GM21737 (cell line): Measurements from ENCODE around the gene TEKT2.

Source experiments
- ATAC-seq: cut with Tn5 transposase; IDR thresholded peaks from one replicate; pipeline ENCODE4 v1.9.1; 2021; ENCODE audit warnings: mild to moderate bottlenecking, moderate library complexity; ENCODE audit not compliant: unreplicated experiment

TEKT2 gene

DNA sequence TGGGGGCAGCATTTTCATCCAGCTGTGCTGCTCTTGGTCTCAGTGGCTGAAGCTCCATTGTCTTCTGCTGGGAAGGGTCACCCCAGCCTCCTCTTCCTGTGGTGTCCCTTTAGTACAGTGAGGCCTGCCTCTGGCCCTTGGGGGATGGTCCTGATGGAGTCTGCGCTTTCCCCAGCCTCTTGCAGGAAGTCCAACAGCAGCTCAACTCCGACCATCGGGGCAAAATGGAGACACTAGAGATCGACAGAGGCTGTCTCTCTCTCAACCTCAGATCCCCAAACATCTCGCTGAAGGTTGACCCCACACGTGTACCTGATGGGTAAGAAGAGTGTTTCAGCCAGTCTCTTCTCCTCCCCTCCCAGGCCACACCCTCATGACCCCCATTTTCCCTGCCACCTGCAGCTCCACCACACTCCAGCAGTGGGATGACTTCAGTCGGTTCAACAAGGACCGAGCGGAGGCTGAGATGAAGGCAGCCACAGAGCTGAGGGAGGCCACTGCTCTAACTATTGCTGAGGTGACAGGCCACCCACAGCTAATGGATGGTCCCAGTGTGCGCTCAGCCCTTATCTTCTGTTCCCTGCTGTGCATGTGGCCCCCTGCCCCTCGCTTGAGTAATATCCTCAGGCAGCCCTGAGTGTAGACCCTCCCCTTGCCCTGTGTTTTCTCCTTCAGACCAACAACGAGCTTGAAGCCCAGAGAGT, 2.8 kb downstream of the TEKT2 start:
- ATAC-seq, result no peak

DNA sequence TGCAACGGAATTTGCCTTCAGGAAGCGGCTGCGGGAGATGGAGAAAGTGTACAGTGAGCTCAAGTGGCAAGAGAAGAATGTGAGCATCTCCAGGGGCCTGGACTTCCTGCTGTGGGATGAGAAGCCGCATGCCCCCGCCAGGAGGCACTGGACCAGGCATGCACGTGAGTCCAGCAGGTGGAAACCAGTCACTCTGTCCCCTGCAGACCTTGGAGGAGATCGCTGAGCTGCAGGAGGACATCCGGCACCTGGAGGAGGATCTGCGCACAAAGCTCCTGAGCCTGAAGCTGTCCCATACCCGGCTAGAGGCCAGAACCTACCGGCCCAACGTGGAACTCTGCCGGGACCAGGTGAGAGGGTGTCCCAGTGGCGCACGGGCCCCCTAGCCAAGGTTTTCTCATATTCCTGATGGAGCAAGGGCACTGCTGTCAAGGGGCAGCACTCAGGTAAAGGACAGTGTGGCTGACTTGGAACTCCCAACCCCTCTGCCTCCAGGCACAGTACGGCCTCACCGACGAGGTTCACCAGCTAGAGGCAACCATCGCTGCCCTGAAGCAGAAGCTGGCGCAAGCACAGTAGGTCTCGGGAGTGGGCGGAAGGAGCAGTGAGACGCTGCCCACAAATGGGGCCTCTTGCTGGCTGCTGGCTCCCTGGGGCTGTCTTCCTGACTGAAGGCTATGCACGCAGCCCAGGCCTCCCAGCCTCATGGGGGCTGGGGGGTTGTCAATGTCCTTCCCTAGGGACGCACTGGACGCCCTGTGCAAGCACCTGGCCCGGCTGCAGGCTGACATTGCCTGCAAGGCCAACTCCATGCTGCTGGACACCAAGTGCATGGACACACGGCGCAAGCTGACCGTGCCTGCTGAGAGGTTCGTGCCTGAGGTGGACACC, 3.6 kb downstream of the TEKT2 start:
- ATAC-seq, result no peak

- ATAC-seq, result no peak
Observed at GRCh38 chr1:36088265-36088576, 4.3 kb downstream of the TEKT2 start.

DNA sequence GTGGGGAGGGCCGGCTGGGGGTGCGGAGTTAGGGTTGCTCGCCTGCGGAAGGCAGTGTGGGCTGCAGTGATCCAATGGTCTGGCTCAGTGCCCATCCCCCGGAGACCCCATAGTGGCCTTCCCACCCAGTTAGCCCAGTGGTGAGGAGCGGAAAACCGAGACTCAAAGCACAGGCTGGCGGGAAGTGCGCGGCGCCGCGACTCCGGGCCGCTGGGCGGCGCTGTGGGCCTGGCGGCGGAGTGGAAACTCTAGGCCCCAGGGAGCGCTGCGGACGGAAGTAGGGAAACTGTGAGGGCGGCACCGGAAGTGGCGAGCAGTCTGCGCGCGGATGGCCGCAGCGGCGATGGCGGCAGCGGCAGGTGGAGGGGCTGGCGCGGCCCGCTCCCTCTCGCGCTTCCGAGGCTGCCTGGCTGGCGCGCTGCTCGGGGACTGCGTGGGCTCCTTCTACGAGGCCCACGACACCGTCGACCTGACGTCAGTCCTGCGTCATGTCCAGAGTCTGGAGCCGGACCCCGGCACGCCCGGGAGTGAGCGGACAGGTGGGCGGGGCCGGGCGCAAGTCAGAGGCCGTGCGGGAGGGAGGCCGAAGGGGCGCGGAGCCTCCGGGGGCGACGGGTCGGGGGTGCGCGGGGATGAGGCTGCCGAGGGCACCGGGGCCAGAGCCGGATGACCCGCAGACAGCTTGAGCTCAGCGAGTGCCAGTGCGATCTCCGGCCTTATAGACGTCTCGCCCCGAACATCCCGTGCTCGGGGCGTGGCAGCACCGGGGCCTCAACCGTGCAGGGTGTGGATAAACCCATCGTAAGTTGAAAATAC, 4.9 kb downstream of the TEKT2 start, which contains the start of gene ADPRS:
ADPRS (plus strand) TSS at position 316 of the 816 bp plus-strand sequence; CDS start at position 329, 13 bp downstream.
- peak; percentile 68 for ATAC-seq

GRCh38 chr1:36089393-36090121, 5.7 kb downstream of the TEKT2 start:
- ATAC-seq, result no peak

- no peak for ATAC-seq
Observed at GRCh38 chr1:36091141-36091540, 7.2 kb downstream of the TEKT2 start.

DNA sequence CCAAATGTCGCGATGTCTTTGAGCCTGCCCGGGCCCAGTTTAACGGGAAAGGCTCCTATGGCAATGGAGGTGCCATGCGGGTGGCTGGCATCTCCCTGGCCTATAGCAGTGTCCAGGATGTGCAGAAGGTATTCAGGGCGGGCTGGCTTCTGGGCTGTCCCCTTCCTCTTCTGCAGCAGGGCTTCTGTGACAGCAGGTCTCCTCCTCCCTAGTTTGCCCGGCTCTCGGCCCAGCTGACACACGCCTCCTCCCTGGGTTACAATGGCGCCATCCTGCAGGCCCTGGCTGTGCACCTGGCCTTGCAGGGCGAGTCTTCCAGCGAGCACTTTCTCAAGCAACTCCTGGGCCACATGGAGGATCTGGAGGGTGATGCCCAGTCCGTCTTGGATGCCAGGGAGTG, 7.8 kb downstream of the TEKT2 start:
- no peak for ATAC-seq

GRCh38 chr1:36092166-36092797, 8.4 kb downstream of the TEKT2 start:
- no peak for ATAC-seq

DNA sequence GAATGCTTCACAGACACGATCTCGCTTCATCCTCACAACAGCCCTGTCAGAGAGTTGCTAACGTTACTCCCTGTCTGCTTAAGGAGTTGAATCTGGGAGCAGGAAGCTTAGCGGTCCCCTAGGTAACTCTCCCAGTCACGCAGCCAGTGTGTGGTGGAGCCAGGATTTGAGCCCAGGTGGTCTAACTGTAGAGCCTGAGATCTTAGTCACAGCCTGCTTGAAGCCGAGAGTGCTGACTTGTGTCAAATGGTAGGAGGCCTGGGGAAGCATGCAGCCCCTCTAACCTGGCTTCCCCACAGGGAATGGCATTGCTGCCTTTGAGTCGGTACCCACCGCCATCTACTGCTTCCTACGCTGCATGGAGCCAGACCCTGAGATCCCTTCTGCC, 8.9 kb downstream of the TEKT2 start:
- ATAC-seq, result no peak

DNA sequence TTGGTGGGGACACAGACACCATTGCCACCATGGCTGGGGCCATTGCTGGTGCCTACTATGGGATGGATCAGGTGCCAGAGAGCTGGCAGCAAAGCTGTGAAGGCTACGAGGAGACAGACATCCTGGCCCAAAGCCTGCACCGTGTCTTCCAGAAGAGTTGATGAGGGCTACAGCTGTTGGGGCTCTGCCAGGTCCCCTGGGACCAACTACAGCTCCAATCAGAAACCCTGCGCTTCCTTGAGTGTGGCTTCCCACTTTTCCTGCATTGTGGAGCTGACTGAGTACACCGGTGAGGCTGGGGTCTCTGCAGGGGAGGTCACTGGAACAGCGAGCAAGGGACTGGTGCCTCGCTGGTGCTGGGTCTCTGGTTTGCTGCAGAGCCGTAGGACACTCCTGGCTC, 9.3 kb downstream of the TEKT2 start:
- ATAC-seq, result no peak

GRCh38 chr1:36093929-36094328, 10.0 kb downstream of the TEKT2 start:
- no peak for ATAC-seq

GRCh38 chr1:36094621-36095061, 10.7 kb downstream of the TEKT2 start:
- ATAC-seq, result no peak

GRCh38 chr1:36095760-36096405, 12.0 kb downstream of the TEKT2 start:
- no peak for ATAC-seq

DNA sequence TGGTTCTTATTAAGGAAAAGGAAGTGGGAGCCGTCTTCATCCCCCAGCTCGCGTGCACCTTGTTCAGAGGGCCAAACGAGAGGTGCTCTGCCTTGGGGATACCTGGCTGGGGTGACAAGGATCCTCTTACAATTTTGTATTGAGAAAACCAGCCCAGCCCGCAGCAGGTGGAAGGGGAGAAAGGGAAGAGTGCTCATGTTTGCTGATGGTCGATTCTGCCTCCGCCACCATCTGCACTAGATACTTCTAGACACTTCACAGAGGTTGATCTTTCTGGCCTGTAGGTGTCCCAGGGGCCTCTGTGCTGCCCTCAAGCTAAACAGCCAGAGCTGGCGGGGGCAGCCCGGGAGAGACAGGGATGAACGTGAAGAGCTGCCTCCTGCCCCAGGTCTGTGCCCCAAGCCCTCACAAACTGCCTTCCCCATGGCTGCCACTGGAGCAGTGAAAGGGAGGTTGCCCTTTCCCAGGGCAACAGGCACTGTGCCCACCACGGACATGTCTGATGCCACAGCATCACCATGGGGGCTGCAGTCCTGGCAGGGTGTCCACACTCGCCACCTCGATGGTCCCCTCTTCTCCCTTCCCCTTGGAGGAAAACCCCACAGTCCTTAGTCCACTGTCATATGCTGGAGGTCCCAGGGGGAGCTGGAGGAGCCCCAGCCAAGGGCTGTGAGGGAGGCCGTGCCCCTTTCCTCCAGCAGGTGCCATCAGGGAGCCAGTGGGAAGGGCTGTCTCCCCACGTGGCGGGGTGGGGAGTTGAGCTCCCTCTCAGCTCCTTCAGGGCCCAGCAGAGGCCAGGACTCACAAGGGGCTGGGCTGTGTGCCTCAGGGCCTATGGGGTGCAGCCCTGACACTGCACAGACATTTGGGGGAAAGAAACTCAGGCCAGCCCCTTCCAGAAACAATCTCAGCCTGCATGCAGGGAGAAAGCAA, 12.9 kb downstream of the TEKT2 start:
- no peak for ATAC-seq

DNA sequence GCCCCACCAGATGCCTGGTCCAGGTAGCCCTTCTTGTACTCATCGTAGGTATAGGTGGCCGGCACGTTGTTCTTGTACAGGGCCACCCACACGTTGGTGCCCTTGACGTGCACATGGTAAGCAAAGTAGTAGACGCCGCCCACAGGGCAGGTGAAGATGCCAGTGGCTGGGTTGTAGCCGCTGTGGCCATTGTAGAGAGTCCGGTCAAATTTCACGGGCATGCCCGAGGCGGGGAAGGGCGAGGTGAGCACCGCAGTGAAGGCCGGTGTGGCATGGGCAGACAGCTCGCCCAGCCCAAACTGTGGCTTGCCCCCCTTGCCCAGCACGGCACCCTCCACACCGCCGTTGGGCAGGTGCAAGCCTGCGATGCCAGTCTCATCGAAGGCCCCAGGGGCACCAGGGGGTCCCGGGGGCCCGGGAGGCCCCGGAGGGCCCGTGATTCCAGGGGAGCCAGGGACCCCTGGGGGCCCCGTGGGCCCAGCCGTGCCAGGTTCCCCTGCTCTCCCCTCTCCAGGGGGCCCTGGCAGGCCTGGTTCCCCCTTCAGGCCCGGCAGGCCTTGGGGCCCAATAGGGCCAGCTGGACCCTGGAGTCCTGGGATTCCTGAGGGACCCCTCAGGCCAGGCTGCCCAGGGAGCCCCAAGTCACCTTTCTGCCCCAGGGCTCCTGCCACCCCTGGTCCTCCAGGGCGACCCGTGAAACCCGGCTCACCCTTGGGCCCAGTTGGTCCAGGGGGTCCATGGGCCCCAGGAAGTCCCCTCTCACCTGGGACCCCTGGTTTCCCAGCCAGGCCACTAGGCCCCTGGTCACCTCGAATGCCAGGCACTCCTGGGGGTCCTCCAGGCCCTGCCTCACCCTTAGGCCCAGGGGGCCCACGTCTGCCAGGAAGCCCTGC, 14.0 kb downstream of the TEKT2 start:
- no peak for ATAC-seq

- ATAC-seq, result no peak
Observed at GRCh38 chr1:36098650-36099365, 14.9 kb downstream of the TEKT2 start.
